ENCODE results near the gene AHDC1. TPM values are rescaled to one million over a fixed set of nuclear protein-coding genes. Genes with fewer than 3 reads are reported as not detected.

AHDC1 gene
- total and polyA plus RNA-seq, 2 of the 13 experiments (the other 11 are each of a cell fraction or from before 2014, with no cell fraction given) = 1.0 to 2.7 TPM

DNA sequence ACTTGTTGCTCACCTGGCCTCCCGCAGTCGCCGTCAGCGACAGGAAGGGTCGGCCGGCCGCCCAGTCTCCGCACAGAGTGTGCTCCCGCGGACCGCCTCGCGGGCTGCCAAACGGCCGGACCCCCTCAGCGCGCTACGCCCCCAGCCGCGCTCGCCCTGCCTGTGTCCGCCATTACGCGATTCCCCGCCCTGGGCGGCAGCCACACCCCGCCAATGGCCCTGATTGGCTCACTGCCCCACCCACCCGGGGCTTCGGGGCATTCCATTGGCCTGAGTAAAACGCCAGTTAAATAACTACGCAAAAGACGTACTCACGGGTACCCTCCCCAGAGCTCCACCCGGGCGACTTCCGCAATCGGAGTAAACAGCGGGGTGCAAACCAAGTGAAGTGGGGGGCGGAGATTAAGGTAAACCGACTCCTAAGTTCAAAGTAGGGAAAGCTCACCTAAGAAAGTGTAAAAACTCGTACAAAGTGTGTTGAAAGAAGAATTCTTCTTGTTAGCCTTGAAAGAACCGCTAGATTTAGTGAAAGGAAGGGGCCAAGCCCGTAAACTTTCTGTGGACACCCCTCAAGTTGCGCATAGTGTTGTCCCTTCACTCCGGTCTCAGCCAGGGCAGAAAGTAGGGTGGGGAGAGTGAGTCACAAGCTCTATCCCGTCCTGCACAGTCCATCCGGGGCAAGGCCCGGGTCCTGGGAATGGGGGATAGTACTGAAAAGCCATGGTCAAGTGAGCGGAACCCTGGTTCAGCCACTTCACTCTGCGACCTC lies 113.8 kb downstream of the AHDC1 start, which contains the start of gene WASF2 (continued):
- TF ChIP-seq PLRG1 (conservative IDR thresholded peaks at IDR 0.05) = no peak
- TF ChIP-seq ZZZ3 (CRISPR knock-in tag; IDR thresholded peaks at IDR 0.05; ENCODE audit: borderline replicate concordance) = 0 out of 2 replicates have a peak, but pooled peaks have one; percentile 20
- peak; percentile 67; the same call in 1 of the 2 replicates for TF ChIP-seq ZFP91 (CRISPR knock-in tag; IDR thresholded peaks at IDR 0.05; ENCODE audit: borderline replicate concordance)
- no peak for TF ChIP-seq MATR3 (CRISPR knock-in tag; IDR thresholded peaks at IDR 0.05)
- no peak for TF ChIP-seq KDM2A (CRISPR knock-in tag; IDR thresholded peaks at IDR 0.05; ENCODE audit: borderline replicate concordance, low read depth)
- peak; percentile 54 for TF ChIP-seq SAP130 (CRISPR knock-in tag; IDR thresholded peaks at IDR 0.05; ENCODE audit: low read depth)
- no peak for TF ChIP-seq ZBTB38 (CRISPR knock-in tag; IDR thresholded peaks at IDR 0.05)
- TF ChIP-seq FLYWCH1 (CRISPR knock-in tag; IDR thresholded peaks at IDR 0.05) = no peak
- peak; percentile 23; the same call in 1 of the 2 replicates for TF ChIP-seq ZNF124 (CRISPR knock-in tag; IDR thresholded peaks at IDR 0.05)
- TF ChIP-seq ZNF703 (CRISPR knock-in tag; IDR thresholded peaks at IDR 0.05; ENCODE audit: borderline replicate concordance) = no peak
- peak; percentile 82 for TF ChIP-seq UBTF (CRISPR knock-in tag; IDR thresholded peaks at IDR 0.05)
- TF ChIP-seq, protein P1, sequence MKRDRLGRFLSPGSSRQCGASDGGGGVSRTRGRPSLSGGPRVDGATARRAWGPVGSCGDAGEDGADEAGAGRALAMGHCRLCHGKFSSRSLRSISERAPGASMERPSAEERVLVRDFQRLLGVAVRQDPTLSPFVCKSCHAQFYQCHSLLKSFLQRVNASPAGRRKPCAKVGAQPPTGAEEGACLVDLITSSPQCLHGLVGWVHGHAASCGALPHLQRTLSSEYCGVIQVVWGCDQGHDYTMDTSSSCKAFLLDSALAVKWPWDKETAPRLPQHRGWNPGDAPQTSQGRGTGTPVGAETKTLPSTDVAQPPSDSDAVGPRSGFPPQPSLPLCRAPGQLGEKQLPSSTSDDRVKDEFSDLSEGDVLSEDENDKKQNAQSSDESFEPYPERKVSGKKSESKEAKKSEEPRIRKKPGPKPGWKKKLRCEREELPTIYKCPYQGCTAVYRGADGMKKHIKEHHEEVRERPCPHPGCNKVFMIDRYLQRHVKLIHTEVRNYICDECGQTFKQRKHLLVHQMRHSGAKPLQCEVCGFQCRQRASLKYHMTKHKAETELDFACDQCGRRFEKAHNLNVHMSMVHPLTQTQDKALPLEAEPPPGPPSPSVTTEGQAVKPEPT (CRISPR knock-in tag; IDR thresholded peaks at IDR 0.05; ENCODE audit: low read depth) = no peak; the same call in 1 of the 2 replicates
- TF ChIP-seq NFYC (CRISPR knock-in tag; IDR thresholded peaks at IDR 0.05) = peak; percentile 96
- TF ChIP-seq PATZ1 (CRISPR knock-in tag; IDR thresholded peaks at IDR 0.05) = peak; percentile 49
- peak; percentile 100 for TF ChIP-seq FOXK2 (IDR thresholded peaks at IDR 0.05)
- no peak for TF ChIP-seq IKZF4 (CRISPR knock-in tag; IDR thresholded peaks at IDR 0.05; ENCODE audit: borderline replicate concordance, low read depth, not compliant biosample characterization)
- no peak for TF ChIP-seq CBX2 (IDR thresholded peaks at IDR 0.05; ENCODE audit: low read depth, low read length)
- TF ChIP-seq CBX2 (CRISPR knock-in tag; IDR thresholded peaks at IDR 0.05; ENCODE audit: low read depth) = no peak
- peak; percentile 28 for TF ChIP-seq DBP (CRISPR knock-in tag; IDR thresholded peaks at IDR 0.05; ENCODE audit: not compliant biosample characterization)
- TF ChIP-seq ZMYM3 (CRISPR knock-in tag; IDR thresholded peaks at IDR 0.05) = no peak
- no peak for TF ChIP-seq SOX5 (CRISPR knock-in tag; IDR thresholded peaks at IDR 0.05; ENCODE audit: borderline replicate concordance)

All from HepG2 (cell line).